ENCODE data around the gene PA2G4.
A peak's percentile ranks its signal among the peaks of the same experiment; 100 is the strongest.
"Not testable (repeated sequence)": the region's sequence is repeated elsewhere in the genome, so short reads cannot be mapped to it uniquely, and the experiment has no call there.

PA2G4 gene

GRCh38 chr12:56141946-56142784, 37.8 kb downstream of the PA2G4 start:
- no peak for DNase-seq

DNA sequence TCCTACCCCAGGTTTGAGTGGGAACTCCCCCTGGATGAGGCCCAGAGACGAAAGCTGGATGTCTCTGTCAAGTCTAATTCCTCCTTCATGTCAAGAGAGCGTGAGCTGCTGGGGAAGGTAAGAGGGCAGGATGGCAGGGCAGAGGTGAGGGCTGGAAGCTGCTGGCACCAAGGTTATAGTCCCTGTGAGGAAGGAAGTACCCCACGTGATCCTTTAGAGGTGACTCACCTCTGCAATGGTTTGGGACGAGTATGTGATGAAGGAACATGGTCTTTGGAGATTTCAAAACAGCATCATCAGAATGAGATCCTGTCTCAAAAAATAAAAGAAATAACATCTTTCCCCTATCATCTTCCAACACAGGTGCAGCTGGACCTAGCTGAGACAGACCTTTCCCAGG, 38.9 kb downstream of the PA2G4 start:
- DNase-seq, result no peak

More at GRCh38 chr12:56141946-56142784, 37.8 kb downstream of the PA2G4 start:
- intact Hi-C loops (cut with DNase I), result no loop called here

GRCh38 chr12:56143870-56144269, 39.5 kb downstream of the PA2G4 start:
- DNase-seq, result no peak
- intact Hi-C loops (cut with DNase I), result no loop called here

More for the DNA sequence above, 38.9 kb downstream of the PA2G4 start:
- intact Hi-C loops (cut with DNase I), result no loop called here

DNA sequence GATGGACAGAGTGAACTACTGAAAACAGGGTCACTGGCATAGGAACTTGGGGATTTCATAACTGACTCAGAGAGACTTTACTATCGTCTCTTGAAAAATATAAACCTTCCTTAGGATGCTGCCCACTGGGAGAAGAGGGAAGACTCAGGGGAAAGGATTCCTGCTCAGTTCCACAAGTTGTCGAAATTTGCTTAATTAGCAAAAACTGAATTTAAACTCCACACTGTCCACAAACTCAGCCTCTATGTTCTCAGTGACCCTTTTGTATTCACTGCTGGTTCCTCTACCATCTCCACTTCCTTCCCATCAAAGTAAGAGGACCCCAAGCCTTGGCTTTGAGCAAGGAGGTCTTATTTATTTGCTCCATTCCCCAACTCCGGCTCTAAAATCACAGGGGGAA, 40.9 kb downstream of the PA2G4 start:
- intact Hi-C loops (cut with DNase I), result no loop called here
- DNase-seq, result no peak

GRCh38 chr12:56146492-56147460, 42.4 kb downstream of the PA2G4 start:
- DNase-seq, result no peak
- intact Hi-C loops (cut with DNase I), result no loop called here

DNA sequence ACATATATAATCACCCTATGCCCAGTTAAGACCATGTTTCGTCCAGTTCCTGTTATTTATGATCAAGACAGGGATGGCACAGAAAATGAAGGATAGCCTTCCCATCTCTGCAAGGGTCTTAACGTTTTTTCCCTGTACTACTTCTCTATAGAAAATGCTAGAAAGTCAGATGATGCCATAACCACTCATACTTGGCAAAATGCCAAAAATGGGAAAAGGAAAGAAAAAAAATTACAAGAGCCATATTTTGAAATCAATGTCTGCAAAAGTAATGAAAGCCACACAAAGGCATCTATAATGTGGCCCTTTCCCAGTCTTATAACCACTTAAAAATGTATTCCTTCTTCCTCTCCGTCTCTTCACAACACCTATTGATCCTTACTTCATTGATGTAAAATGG, 46.2 kb downstream of the PA2G4 start:
- intact Hi-C loops (cut with DNase I), result loop anchor here (5.0 kb wide), 1 partner anchor 33 kb away; the partner anchor contains the start of genes RPL41 and ZC3H10
- DNase-seq, result no peak

DNA sequence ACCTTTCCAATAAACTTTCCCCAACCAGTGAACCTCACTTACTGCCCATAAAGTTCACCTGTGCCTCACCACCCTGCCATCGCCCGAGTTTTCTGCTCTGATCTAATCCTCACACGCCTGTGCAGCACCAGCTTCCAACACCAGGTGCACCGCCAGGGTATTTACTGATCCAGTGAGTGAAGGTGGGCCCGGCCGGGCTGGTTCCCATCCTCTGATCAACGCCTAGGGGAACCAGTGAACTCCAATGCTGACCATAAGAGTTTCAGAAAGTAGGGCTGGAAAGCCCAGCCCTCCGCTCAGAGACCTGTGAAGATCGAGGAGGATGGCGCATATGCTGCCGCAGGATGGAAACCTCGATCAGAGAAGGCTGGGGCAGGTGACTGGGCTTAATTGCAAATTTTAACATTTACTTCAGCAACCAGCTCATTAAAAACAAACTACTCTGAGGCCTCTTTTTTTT, 47.3 kb downstream of the PA2G4 start:
- peak in 41 of 42 donors; percentile 15 to 74 (median 52) for DNase-seq
- intact Hi-C loops (cut with DNase I), result loop anchor here (5.0 kb wide), 1 partner anchor 34 kb away; the partner anchor contains the start of genes RPL41 and ZC3H10

- intact Hi-C loops (cut with DNase I), result loop anchor here (5.0 kb wide), 1 partner anchor 35 kb away; the partner anchor contains the start of genes RPL41 and ZC3H10
- peak; percentile 87 to 98 (median 94) for DNase-seq
These were observed 47.9 kb downstream of the PA2G4 start, which contains the start of gene MYL6B for GRCh38 chr12:56152132-56152755. TSS of gene MYL6B (plus strand) at chr12:56152587. CDS start at chr12:56153919, 1,332 bp downstream.

- intact Hi-C loops (cut with DNase I), result loop anchor here (5.0 kb wide), 1 partner anchor 36 kb away; the partner anchor contains the start of genes RPL41 and ZC3H10
- peak in 4 of 42 donors; percentile 20 to 39 (median 34) for DNase-seq
These were observed 48.7 kb downstream of the PA2G4 start for GRCh38 chr12:56152756-56153677.

- intact Hi-C loops (cut with DNase I), result loop anchor here (5.0 kb wide), 1 partner anchor 36 kb away; the partner anchor contains the start of genes RPL41 and ZC3H10
- DNase-seq, result no peak
These were observed 49.3 kb downstream of the PA2G4 start for GRCh38 chr12:56153678-56154065.

- intact Hi-C loops (cut with DNase I), result loop anchor here (5.0 kb wide), 1 partner anchor 37 kb away; the partner anchor contains the start of genes RPL41 and ZC3H10
- DNase-seq, result no peak
These were observed 50.0 kb downstream of the PA2G4 start for GRCh38 chr12:56154246-56154771.

DNA sequence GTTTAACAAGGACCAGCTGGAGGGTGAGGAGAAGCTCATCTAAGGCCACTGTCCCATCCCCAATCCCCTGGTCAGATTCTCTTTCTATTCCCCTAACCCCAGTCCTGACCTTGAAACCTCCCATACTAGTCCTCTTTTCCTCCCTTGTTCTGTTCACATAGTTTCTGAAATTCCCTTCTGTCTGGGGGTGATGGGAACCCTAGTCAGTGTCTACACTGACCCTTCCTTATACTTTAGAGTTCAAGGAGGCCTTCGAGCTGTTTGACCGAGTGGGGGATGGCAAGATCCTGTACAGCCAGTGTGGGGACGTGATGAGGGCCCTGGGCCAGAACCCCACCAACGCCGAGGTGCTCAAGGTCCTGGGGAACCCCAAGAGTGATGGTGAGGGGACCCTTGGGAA, 50.5 kb downstream of the PA2G4 start:
- no peak for DNase-seq
- intact Hi-C loops (cut with DNase I), result loop anchor here (5.0 kb wide), 1 partner anchor 38 kb away; the partner anchor contains the start of genes RPL41 and ZC3H10

DNA sequence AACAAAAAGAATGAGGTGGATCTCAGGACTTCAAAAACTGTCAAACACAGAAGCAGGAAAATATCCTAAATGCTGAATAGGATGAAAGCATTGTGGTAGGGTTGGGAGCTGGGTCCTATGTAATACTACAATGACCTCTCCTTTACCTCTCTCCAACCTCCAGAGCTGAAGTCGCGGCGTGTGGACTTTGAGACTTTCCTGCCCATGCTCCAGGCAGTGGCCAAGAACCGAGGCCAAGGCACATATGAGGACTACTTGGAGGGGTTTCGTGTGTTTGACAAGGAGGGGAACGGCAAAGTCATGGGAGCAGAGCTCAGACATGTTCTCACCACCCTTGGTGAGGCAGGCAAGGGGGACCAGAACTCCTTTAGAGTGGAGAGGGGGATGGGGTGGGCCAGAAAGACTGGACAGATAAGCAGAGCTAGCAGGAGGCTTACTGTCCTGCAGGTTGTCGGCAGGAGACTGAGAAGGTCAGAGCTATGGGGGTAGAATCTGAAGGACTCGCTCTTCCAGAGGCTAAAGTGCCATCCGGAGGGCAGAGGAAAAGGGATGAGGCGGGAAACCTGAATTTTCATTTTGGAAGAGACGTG, 51.0 kb downstream of the PA2G4 start:
- DNase-seq, result no peak
- intact Hi-C loops (cut with DNase I), result no loop called here

DNA sequence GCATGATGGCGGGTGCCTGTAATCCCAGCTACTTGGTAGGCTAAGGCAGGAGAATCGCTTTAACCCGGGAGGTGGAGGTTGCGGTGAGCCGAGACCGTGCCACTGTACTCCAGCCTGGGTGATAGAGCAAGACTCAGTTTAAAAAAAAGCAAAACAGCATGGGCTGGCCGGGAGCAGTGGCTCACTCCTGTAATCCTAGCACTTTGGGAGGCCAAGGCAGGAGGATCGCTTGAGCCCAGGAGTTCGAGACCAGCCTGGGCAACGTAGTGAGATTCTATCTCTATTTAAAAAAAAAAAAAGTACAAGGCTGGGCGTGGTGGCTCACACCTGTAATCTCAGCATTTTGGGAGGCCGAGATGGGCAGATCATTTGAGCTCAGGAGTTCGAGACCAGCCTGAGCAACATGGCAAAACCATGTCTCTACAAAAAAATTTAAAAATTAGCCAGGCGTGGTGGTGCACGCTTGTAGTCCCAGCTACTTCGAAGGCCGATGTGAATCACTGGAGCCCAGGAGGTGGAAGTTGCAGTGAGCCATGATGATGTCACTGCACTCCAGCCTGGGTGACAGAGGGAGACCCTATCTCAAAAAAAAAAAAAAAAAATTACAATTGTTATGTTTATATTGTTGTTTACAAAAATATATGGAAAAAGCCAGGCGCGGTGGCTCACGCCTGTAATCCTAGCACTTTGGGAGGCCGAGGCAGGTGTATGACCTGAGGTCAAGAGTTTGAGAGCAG, 52.3 kb downstream of the PA2G4 start:
- intact Hi-C loops (cut with DNase I); DNase-seq: not testable (repeated sequence)

DNA sequence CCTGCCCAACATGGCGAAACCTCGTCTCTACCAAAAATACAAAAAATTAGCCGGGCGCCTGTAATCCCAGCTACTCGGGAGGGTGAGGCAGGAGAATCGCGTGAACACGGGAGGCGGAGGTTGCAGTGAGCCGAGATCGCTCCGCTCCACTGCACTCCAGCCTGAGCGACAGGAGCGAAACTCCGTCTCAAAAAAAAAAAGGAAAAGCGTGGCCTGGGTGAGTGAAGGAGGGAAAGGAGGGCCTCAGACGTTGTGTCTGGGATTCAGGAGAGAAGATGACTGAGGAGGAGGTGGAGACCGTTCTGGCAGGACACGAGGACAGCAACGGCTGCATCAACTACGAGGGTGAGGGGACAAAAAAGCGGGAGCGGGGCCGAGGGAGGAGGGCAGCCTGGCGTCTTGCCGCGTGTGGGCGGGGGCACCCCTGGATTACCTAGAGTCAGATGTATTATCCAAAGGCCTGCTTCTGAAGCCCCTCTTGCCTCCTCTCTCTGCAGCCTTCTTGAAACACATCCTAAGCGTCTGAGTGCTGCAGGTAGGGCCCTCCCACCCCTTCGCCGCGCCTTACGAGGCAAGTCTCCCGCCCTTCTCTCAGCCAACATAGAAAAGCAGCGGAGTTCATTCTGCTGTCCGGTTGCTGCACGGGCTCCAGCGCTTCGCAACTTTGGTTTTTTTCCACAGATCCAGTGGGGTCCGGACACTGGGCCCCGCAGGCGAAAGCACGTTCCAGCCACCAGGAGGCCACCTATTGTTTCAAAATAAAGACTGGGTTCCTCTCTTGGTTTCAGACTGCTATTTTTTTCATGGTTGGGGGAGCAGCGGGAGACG, 53.1 kb downstream of the PA2G4 start:
- peak; percentile 37 to 86 (median 65) for DNase-seq
- intact Hi-C loops (cut with DNase I), result no loop called here

Data from head of caudate nucleus (tissue), 42 donors.